Colon (tissue), 2 donors: ENCODE results near the gene RHOJ.
"Not testable (repeated sequence)": the region's sequence is repeated elsewhere in the genome, so short reads cannot be mapped to it uniquely, and the experiment has no call there.

Experiments
- FAIRE-seq: peaks from 2 replicates; lab custom pipeline; 2012; peaks lifted over from hg19 to GRCh38; lab: Jason Lieb, UNC
- donor health status: control.
- donor health status: control.

RHOJ gene

GRCh38 chr14:63204407-63205043 lies at the start of gene RHOJ:
Gene RHOJ, plus strand, starts transcription at chr14:63204443. Its CDS starts 427 bp downstream, at chr14:63204870.
- FAIRE-seq, result no peak

- FAIRE-seq, result no peak
These were observed 48.6 kb upstream of the RHOJ start for GRCh38 chr14:63155511-63156185.

- no peak for FAIRE-seq
These were observed 47.0 kb upstream of the RHOJ start for GRCh38 chr14:63157195-63157594.

GRCh38 chr14:63163306-63163705 lies 40.9 kb upstream of the RHOJ start:
- no peak for FAIRE-seq

GRCh38 chr14:63164108-63164683 lies 40.0 kb upstream of the RHOJ start:
- no peak for FAIRE-seq

DNA sequence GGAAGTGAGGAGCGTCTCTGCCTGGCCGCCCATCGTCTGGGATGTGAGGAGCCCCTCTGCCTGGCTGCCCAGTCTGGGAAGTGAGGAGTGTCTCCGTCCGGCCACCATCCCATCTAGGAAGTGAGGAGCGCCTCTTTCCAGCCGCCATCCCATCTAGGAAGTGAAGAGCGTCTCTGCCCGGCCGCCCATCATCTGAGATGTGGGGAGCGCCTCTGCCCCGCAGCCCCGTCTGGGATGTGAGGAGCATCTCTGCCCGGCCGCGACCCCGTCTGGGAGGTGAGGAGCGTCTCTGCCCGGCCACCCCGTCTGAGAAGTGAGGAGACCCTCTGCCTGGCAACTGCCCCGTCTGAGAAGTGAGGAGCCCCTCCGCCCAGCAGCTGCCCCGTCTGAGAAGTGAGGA lies 39.0 kb upstream of the RHOJ start:
- not testable (repeated sequence) for FAIRE-seq

DNA sequence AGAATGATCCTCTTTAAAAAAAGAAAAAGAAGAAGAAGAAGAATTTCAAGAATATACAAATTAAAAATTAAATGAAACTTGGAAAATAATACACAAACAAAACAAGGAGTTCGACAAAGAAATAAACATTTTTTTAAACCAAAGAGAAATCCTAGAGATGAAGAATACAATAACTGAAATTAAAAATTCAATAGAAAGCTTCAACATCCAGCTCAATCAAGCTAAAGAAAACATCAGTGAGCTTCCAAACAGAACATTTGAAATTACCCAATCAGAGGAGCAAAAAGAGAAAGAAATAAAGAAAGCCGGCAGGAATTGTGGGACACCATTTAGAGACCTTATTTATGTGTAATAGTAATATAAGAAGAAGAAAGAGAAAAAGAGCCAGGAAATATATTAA lies 37.2 kb upstream of the RHOJ start:
- FAIRE-seq, result no peak

DNA sequence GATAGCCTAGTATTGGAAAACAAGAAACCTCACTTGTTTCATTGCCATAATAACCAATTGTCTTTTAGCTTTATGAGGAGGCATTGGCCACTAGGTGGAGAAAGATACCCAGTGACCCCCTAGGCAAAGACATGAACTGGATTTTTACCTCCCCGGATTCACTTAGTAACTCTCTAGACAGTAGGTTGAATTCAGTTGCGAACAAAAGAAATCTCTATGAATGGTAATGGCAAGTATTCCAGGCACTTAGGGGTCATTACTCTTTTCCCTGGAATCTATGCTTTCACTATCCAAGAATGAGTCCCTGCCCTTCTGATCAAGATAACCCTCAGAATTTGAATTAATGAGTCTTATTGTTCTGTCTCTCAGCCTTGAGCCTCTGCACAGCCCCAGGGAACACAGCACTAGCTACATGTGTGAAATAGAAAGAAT lies 29.5 kb upstream of the RHOJ start:
- FAIRE-seq, result no peak

DNA sequence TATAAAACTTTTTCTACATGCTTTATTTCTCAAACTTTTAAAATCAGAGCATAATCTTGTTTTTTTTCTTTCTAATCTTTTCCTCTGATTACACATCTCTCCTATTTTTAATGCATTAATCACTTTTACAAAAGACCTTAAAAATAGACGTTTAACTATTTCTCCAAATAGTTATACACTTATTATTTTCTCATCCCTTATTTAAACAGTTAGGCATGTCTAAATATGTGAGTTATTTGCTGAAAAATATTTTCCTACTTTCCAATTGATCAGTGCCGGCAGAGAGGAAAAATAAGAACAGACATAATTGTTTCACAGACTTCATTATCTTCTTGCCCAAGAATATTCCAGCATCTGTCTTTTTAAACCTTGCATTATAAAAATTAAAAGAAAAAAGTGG lies 28.7 kb upstream of the RHOJ start:
- FAIRE-seq, result no peak

GRCh38 chr14:63178912-63179311 lies 25.3 kb upstream of the RHOJ start:
- no peak for FAIRE-seq

GRCh38 chr14:63179383-63179782 lies 24.9 kb upstream of the RHOJ start:
- no peak for FAIRE-seq

- FAIRE-seq, result no peak
These were observed 24.2 kb upstream of the RHOJ start for GRCh38 chr14:63180011-63180410.

DNA sequence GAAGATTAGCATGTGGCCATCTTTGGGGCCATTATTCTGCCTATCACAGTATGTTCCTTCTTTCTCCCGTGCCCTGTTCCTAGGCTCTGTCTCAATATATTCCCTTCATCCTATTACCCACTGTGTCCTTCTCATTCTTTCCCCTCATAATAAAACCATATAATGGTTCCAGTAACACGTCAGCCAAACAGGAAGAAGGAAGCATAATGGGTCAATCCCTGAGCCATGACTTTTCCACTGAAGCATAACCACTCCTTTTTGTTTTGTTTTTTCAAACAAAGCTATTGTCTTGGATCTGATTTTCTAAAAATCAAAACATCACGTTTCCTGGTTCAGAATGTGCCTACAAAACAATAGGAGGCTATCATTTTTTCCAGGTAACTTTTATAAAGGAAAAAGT lies 21.3 kb upstream of the RHOJ start:
- no peak for FAIRE-seq

DNA sequence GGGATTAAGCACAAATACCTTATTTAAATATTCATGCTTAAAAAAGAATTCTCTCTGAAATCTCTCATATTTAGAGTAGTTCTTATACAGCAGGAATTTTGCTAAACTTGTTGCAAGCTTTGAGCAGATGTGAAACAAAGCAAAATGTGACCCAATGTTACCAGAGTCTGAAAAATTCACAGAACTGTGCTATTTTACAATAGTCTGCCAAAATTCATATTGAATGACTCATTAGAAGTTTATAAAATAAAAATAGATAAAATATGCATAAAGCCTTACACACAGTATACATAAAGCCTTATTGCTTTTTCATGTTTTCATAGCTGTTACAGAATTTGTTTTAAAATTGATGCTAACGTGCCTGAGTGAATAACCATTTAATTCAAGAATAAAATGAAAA lies 17.8 kb upstream of the RHOJ start:
- FAIRE-seq, result no peak

DNA sequence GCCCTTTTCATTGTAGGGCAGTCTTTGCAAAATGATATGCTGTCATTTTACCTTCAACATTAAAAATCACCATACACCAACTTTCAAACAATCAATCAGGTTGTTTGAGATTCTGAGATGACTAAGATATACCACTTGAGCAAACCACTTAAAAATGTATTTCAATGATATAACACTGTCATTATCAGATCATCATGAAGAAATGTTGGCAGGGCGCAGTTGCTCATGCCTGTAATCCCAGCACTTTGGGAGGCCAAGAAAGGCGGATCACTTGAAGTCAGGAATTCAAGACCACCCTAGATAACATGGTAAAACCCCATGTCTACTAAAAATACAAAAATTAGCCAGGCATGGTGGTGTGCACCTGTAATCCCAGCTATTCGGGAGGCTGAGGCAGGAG lies 13.0 kb upstream of the RHOJ start:
- FAIRE-seq, result no peak

GRCh38 chr14:63192085-63192484 lies 12.2 kb upstream of the RHOJ start:
- no peak for FAIRE-seq

GRCh38 chr14:63193236-63193635 lies 11.0 kb upstream of the RHOJ start:
- no peak for FAIRE-seq

DNA sequence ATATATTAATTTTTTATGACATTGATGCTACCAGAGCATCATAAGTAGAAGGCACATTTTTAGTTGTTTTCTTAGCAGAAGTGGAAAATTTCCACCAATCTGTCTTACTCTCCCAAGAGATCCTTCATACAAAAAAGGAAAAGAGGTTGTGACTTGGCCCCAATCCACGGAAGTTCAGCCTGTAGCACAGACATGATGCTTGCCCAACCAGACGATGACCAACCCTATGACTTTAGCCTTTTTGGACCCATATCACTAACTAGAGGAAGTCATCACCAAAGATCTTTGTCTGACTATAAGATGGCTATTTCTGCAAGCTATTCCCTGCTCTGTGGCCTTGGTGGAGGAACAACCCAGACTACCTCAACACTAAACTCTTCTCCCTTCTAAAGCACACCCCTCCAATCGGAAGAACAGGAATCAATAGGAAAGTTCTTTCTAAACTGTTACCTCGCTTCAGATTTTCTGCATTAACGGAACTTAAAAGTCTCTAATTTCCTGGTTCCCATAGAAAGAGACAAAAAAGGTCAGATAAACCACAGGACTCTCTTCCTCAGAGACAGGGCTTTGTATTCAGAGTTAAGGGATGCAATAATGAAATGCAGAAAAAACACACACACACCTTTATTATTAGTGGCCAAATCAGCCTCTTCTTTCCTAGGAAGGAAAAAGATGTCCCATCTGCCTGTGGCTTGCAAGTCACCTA lies 4.1 kb upstream of the RHOJ start:
- FAIRE-seq, result no peak

- FAIRE-seq, result no peak
These were observed 3.5 kb upstream of the RHOJ start for GRCh38 chr14:63200767-63201166.

GRCh38 chr14:63203015-63203414 lies 1.2 kb upstream of the RHOJ start:
- FAIRE-seq, result no peak

DNA sequence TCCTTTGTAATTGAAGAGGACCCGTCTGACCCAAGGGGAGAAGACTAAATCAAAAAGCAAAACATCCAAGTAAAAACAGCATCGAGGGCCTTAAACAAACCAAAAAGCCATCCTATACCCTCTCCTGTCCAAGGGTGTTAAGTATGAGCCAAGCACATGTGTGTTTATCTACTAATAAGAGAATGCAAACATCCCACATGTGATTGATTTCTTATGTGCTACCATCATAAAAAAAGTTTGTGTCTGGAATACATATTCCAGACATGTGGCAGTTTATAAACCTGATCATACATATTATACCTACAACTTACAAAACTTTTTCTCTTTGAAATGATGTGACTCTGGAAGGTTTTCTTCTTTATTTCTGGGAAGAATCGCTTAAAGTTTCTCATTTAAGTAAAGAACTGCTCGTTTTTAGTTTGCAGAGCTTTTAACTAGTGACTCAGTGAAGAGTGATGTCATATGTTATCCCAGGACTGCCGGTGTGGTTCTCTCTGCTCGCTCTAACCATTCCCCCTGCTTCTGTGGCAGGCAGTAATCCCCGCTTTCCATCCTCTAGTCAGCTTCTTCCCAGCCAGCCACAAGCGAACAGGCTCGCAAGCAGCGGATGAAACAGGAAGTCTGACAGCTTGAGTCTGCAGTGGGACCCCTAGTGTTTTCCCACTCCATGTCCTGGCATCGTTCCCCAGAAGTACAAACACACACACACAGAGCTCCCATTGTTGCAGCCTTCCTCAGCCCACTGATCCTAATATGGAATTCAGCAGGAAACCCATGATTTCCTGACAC lies 431 bp upstream of the RHOJ start:
- FAIRE-seq, result no peak

- FAIRE-seq, result no peak
These were observed 867 bp downstream of the RHOJ start for GRCh38 chr14:63205044-63205575.
